Dedifferentiated amniotic fluid mesenchymal stem cell (primary cell): ENCODE data around the gene TNIP1.
A peak's percentile ranks its signal among the peaks of the same experiment; 100 is the strongest.

Experiments used
- DNase-seq: peaks from one replicate; pipeline ENCODE4 v3.0.0-alpha.2; 2016; ENCODE audit errors: extremely low spot score

TNIP1 gene

DNA sequence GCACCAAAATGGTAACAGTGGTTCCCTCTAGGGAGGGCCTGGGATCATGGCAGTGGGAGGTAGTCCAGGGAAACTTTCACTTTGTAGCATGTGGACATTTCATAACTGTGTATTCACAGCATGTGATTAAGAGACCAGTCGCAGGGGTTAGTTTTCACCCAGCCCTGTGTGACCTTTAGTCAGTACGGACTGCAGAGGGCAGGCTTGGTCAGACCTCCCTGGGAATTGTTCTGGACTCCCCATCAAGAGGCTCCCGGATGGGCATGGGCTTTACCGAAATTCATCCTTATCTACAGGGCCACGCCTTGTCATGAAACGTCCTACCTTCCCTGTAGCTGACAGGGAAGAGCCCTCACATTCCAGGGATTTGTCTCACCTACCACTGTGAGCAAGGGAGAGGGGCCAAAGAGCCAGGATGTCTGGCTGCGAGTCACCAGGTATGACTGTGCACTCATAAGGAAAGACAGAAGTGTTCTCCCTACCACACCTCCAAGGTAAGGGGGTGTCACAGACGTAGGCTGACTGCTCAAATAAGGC is 40.6 kb downstream of the TNIP1 start:
- DNase-seq: no peak

DNA sequence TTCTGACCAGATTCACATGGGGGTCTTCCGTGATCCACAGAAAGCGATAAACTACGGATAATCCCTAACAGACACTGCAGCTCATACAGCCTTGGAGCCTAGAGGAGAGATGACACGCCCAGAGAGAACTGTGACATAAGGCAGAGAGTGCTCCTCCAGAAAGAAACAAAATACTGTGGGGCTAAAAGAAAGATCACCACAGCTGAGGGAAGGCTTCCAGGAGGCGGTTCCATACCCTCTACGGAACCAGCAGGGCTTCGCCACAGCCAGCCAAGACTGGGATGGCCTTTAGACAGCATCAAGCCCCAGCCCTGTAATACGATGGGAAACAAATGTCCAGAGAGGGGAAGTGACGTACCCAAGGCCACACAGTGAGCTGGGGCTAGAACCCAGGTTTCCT is 41.2 kb downstream of the TNIP1 start:
- no peak for DNase-seq

DNA sequence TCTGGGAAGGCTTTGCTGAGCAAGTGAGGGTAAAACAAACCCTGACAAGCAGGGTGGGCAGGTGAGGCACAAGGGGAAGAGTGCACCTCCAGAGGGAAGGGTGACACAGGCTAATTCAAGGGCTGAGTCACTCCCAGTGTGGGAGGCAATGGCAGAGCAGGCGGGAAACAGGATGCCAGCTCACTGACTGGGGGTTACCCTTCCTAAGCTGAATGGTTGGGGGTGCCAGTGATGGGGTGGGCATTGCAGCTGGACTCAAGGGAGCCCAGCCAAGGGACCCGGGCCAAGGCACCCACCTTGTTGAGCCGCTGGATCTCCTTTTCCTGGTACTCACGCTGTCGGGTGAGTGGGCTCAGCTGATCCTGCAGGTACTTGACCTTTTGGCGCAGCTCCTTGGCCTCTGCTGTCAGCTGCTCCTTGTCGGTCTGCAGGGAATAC is 42.0 kb downstream of the TNIP1 start:
- no peak for DNase-seq

DNA sequence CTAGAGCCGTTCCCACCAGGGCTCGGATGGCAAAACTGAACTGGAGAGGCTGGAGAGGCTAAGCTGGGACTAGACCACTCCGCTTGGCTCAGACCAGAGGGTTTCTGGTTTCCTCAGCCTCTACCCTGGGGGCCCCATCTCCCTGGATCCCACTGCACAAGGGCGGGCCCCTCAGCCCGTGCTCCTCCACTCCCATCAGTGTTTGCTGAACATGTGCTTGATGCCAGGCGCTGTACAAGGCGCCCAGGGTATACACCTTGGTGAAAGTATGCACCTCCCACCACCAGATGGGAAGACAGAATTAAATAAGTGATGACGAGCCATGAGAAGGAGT is 42.5 kb downstream of the TNIP1 start:
- no peak for DNase-seq

DNA sequence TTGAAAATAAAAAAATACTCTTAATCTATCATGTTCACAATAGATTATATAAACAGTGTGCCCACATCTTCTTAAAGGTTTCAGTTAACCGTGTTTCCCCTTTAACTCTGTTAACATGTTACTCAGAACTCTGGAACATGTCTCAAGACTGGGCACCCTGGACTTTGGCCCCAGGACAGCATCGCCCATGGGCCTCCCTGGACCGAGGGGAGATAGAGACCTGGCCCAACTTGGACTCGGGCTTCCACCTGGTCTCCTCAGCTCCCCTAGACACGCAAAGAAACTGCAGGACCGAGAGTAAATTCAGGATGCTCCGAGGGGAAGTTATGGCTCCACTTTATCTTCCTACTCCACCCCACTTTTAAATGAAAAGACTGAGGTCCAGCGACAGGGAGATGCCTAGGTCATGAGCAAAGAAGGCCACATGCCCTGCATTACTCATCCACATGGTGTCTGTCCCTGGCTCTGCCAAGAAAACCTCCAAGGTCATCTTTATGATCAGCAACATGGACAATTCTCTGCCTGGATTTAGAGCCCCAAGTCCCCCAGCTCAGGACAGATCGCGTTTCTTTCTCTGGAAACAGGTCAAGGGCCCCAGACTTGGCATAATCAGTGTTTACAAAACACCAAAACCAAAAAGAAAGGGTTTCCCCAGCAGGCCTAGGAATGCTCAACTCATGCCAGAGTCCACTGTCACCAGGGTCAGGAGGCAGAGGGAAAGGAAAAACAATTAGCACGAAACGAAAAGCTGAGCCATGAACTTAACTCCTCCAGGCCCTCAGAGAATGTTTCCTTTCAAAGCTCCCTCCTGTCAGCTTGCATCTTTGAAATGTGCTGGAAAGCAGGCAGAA is 43.0 kb downstream of the TNIP1 start:
- DNase-seq: peak; percentile 75

DNA sequence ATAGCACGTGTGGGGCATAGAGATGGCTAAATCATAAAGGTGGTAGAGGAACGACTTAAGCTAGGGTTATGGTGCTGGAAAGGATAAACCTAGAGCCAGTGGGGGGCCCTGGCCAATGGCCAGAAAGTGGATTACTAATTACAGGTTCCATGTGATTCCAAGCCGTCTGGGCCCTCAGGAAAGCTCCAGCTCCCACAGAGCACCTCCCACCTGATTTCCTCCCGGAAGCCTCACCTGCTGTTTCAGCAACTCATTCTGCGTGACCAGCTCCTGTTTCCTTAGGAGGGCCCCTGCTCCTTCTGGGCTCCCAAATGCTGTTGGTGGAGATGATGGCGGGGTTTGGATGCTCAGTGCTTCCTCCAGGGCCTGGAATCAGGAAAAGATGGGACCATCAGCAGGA is 44.3 kb downstream of the TNIP1 start:
- no peak for DNase-seq

DNA sequence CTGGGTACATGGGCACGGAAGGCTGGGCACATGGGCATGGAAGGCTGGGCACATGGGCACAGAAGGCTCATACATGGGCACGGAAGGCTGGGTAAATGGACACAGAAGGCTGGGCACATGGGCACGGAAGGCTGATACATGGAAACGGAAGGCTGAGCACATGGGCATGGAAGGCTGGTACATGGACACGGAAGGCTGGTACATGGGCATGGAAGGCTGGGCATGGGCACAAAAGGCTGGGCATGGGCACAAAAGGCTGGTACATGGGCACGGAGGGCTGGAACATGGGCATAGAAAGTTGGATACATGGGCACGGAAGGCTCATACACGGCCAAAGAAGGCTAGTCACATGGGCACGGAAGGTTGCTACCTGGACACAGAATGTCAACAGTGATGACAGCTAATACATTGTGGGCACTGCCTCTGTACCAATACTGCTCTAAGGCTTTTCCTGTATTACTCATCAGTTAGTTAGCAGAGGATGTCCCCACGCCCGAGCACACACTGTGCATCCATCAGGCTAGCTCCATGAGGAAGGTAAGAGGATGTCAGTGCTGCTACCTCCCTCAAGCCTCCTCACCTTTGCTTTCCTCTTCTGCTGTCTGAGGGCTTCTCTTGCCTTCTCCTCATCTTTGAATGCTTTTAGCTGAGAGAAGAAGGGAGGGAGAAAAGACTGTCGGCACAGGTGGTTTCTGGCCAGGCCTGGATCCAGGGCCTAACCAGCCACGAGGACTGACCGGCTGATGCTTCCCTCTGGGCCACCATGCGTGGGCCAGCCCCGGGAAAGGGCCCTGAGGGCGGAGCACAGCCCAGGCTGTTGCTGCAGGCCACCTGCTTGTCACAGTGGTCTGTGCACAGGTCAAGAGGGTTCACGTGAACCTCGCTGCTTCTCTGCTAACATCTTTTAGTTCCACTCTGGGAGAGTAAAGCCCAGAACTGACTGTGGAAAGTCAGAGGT is 46.1 kb downstream of the TNIP1 start:
- DNase-seq: no peak

DNA sequence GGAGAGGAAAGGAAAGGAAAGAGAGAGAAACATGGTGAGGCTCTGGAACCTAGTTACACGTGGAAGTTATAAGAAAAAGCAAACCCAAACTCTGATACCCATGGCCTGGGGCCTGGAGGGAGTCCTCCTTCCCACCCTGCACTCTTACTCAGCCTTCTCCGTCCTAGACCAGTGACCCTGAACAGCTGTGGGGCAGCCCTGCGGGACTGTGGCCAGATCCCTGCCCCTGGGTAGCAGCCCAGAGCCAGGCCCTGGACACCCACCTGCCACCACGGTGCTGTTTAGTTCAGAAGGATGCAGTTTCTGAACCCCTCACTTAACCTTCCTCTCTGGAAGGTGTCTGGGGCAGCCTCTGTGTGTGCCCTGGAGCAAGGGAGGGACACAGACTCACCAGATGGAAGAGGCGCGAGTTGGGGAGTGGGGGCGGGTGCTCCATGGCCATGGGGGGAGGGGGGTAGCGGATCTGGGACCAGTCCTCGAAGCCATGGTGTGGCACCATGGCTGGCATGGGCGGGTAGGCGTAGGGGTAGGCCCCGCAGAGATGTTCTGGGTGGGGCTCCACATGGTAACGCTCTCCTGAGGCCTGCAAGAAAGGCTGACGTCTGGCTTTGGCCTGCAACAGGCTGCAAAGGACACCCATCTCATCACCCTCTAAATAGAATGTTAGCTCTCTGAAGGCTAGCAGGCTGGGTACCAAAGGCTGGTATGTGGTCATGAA is 47.5 kb downstream of the TNIP1 start:
- no peak for DNase-seq

DNA sequence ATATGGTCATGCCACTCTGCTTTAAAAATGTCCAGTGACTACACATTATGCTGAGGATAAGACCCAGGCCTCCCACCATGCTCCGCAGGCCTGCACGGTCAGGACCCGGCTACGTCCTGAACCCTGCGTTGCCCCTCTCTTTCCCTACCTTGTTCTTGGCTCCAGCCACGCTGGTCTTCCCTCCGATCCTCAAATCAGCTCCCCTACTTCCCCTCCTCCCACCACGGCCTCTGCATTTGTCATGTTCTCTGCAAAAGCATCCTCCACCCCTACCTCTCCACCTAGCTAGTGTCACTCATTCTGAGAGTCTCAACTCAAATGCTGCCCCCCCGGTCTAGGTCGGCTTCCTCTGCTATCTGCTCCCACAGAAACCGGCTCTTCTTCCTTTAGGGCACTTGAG is 49.3 kb downstream of the TNIP1 start:
- no peak for DNase-seq

DNA sequence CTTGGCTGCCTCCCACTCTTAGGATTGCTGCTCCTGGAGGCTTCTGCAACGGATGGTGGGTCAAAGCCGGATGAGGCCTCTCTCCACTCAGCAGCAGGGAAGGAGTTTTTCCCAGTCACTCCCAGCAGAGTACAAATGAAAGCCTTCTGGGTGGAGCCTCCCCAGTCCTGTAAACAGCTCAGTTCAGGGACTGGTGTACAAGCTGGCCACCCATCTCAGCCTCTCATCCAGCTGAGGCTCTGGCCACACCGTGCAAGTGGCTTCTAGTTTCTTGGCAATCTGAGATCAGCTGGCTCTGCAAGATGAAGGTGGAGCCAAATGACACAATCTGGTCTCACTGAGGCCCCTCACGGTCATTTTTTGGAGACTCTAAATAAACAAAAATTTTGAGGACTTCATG is 50.5 kb downstream of the TNIP1 start:
- DNase-seq: no peak

DNA sequence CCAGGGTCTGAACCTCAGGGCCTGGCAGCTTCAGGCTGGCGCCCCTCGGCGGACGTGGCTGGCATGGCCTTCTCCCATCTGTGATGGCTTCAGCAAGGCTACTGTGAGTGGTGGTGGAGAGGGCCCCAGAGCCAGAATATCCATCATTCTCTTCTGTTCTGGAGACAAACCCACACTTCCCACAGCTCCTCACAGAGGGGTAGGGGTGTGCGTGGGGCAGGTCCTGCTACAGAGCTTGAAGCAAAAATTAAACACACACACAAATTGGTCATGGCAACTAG is 50.8 kb downstream of the TNIP1 start:
- DNase-seq: no peak

DNA sequence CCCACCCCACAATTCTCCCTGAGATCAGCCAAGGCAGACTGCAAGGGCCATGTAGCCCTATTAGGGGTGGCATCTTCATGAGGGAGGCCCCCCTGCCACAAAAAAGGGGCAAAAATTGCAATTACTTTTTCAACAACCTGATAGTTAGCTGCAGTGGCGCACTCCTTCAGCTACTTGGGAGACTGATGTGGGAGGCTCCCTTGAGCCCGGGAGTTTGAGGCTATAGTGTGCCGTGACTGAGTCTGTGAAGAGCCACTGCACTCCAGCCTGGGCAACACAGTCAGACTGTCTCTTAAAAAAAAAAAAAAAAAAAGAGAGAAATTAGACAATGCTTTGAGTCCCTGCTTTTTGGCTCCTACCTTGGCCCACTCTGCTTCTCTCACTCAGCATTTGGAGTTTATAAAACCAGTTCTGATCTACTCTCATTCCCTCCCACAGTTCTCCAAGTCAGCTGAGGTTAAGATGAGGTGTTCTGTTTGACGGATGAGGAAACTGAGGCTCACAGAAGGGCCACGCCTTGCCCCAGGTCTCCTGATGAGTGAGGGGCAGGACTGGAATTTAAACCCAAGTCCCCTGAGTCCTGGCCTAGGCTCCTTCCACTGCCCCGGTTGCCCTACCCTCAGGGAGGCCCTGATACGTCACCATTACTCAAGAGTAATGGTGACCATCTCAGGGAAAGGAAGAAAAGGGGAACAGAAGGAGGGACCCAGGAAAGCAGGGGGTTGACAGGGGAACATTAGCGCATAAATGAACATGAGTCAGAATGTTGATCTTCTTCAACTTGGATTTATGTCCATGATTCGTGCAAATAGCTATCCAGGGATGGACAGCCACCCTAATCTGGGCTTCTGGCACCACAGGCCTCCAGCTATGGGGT is 51.4 kb downstream of the TNIP1 start:
- DNase-seq: no peak

DNA sequence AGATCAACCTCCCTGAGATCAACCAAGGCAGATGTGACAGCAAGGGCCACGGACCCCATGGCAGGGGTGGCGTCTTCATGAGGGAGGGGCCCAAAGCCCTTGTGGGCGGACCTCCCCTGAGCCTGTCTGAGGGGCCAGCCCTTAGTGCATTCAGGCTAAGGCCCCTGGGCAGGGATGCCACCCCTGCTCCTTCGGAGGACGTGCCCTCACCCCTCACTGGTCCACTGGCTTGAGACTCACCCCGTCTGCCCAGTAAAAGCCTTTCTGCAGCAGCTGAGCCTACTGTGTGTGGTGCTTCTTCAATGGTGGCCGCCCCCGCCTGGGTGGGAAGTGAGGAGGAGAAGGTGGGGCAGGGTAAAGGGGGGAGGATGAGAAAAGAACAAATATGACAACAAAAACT is 52.1 kb downstream of the TNIP1 start:
- DNase-seq: no peak

DNA sequence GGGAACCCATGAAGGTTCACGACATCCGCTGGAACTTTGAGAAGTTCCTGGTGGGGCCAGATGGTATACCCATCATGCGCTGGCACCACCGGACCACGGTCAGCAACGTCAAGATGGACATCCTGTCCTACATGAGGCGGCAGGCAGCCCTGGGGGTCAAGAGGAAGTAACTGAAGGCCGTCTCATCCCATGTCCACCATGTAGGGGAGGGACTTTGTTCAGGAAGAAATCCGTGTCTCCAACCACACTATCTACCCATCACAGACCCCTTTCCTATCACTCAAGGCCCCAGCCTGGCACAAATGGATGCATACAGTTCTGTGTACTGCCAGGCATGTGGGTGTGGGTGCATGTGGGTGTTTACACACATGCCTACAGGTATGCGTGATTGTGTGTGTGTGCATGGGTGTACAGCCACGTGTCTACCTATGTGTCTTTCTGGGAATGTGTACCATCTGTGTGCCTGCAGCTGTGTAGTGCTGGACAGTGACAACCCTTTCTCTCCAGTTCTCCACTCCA is 52.8 kb downstream of the TNIP1 start:
- DNase-seq: no peak

DNA sequence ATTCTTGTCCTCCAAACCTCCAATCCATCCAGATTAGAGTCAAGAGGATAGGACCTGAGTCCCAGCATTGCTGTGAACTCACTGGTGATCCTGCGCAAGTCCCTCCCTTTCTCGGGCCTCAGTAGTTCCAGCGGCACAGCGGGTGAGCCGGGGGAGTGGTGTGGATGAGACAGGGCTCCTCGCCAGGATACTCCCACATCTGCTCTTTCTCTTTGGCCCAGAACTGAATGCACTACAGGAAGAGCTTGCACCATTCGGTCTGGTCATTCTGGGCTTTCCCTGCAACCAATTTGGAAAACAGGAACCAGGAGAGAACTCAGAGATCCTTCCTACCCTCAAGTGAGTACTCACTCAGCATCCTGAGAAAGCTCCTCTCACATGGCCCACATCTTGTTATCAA is 54.2 kb downstream of the TNIP1 start:
- no peak for DNase-seq

DNA sequence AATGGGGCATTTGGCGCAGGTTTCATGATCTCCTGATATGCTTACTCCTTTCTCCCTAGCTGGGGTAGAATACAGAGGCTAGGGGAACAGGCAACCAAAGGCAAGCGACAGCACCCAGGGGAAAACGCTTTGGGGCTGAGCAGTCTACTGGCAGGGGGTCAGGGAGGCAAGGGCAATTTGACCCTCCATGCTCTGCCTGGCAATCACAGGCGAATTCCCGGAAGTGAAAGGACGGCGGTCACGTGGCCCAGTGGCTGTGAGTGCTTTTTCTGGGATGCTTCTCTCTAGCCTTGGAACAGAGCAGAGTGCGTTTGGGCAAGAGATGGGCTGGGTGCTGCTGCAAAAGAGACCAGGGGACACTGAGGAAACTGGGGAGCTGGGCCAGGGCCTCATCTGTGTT is 54.7 kb downstream of the TNIP1 start:
- no peak for DNase-seq

DNA sequence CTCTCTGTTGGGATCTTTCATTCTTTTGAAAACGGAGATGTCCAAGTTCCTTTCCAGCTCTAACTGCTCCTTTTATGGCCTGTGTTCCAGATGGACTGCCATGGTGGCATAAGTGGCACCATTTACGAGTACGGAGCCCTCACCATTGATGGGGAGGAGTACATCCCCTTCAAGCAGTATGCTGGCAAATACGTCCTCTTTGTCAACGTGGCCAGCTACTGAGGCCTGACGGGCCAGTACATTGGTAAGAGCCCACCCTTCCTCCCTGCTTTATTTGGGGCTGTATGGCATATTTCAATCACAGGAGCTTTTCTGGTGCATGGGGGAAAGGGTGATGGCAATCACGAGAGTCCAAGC is 55.6 kb downstream of the TNIP1 start:
- DNase-seq: no peak

DNA sequence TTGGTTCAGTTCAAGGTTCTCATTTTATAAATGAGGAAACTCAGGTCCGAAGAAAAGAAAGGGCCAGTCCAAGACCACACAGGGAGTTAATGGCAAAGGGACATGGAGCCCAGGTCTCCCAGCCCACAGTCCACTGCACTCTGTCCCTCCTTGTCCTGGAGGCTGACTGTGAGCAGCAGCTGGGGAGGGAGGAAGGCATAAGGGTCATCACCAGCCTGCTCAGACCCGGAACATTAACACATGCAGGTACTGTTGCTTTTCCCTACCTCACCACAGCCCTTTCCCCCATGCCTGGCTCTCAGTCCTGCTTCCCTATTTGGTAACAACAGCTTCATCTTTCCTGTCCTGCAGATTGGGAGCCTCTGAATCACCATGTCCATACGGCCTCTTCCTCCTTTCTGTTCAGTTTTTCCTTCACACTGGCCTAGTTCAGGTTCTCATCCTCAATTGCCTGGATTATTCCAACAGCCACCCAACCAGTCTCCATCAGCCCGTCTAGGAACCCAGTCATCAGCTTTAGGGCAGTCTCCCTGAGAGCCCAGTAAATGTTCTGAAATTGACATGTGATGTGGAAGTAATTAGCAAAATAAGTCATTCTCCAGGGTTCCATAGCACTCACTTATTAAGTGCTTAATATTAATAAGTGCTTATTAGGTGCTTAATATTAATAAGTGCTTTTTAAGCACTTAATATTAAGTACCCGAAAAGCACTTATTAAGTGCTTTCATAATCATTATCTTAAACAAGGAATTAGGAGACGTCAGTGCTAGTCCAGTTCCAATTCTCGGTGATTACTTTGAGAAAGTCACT is 56.2 kb downstream of the TNIP1 start:
- no peak for DNase-seq

DNA sequence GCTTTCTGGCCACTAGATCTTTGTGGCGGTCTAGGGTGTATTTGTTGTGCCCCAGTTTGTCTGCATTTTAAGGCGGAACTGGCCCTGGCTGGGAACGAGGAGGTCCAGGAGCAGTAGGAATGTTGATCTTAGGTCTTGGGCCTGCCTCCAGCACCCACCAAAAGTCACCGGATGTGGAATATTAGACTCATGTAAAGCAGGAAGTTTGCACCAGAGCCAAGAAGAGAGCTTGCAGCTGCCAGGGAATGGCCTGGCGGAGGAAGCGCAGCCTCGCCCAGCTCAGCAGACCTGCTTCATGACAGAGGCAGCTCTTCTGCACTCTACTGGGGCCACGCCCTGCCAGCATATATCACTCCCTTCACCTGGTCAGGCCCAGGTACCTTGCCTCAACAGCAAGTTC is 57.2 kb downstream of the TNIP1 start:
- no peak for DNase-seq

DNA sequence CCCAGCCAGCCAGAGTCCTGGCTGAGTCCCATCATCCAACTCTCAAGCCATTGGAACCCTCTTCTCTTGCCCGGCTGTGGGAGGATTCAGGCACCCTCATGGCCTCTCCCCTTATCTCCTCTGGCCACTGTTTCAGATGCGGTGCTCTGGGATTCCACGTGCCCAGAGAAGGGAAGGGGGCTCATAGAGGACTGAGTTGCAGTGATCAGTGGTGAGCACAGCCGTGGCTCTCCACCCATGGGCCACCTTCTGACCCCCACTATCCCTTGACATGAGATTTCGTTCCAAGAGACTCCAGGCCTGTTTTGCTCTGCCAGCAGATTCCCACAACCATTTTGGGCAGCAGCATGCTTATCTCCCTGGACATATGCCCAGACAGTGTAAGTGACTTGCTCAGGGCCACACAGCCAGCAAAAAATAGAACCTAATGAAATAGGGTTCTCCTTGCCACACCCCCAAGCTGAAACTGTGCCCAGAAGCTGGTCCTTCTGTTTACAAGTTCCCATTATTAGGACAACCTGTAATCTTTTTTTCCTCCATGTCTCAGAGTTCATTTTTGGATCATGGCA is 57.7 kb downstream of the TNIP1 start:
- DNase-seq: no peak
